Camera-type eye (tissue), 1 donor: Measurements from ENCODE around the gene FBXL5. TPM values are rescaled to one million over a fixed set of nuclear protein-coding genes. Genes with fewer than 3 reads are reported as not detected.

Source experiments
- total RNA-seq: library from RNA; depleted of rRNA; stranded (reverse); fragments of >200 nt; gene quantifications from one replicate; pipeline ENCODE4 v1.2.3, GENCODE V29; 2014

Gene FBXL5, protein sequence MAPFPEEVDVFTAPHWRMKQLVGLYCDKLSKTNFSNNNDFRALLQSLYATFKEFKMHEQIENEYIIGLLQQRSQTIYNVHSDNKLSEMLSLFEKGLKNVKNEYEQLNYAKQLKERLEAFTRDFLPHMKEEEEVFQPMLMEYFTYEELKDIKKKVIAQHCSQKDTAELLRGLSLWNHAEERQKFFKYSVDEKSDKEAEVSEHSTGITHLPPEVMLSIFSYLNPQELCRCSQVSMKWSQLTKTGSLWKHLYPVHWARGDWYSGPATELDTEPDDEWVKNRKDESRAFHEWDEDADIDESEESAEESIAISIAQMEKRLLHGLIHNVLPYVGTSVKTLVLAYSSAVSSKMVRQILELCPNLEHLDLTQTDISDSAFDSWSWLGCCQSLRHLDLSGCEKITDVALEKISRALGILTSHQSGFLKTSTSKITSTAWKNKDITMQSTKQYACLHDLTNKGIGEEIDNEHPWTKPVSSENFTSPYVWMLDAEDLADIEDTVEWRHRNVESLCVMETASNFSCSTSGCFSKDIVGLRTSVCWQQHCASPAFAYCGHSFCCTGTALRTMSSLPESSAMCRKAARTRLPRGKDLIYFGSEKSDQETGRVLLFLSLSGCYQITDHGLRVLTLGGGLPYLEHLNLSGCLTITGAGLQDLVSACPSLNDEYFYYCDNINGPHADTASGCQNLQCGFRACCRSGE
- 261 TPM for total RNA-seq

DNA sequence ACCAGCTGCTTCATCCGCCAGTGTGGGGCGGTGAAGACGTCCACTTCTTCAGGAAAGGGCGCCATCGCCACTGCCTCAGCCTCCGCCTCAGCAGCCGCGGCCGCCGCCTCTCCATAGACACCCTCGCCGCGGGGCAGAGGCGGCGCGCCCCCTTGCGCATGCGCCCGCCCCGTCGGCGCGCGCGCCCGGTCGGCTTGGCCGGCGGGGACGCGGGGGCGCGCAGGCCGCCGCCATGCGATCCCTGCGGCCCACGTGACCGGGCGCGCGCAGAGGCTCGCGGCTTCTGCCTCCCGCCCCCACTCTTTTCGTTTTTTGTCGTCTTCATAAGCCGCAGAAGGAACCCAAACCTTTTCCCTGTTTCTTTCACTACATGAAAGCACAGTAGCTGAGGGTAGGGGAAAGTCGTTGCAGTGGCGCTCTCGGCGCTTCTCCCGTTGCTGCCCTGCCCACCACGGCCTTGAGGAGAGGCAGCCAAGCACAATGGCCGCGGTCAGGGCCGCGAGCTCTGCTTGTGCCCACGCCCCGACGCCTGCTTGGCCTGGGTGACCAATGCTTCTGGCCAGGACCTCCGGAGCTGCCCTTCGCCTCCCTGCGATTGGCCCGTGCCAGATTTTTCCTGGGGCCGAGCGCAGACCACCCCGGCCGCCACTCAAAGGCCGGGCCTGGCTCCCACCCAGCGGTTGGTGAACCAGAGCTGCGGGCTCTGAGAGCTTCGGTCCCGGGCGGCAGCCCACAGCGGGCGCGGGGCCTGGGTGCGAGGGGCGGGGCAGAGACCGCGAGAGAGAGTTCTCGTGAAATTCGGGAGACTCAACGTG lies at the start of gene FBXL5:
Gene FBXL5, minus strand, starts transcription at position 135 of the 815 bp plus-strand sequence. Its CDS starts 70 bp downstream, at position 65.

DNA sequence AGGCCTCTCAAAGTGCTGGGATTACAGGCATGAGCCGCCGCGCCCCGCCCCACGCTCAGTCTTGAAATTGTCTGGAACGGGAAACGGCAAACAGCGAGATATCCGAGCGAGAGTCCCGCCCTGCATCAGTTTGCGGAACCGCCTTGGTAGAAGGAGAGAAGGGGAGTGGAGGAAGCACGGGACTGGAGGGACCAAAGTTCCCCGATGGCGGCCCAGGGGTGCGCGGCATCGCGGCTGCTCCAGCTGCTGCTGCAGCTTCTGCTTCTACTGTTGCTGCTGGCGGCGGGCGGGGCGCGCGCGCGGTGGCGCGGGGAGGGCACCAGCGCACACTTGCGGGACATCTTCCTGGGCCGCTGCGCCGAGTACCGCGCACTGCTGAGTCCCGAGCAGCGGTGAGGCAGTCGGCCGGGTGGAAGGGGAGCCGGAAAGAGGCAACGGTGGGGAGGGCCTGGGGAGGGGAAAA lies 47.8 kb upstream of the FBXL5 start, which contains the start of gene BST1:
Gene BST1, plus strand, starts transcription at position 125 of the 463 bp plus-strand sequence. Its CDS starts 80 bp downstream, at position 205.

DNA sequence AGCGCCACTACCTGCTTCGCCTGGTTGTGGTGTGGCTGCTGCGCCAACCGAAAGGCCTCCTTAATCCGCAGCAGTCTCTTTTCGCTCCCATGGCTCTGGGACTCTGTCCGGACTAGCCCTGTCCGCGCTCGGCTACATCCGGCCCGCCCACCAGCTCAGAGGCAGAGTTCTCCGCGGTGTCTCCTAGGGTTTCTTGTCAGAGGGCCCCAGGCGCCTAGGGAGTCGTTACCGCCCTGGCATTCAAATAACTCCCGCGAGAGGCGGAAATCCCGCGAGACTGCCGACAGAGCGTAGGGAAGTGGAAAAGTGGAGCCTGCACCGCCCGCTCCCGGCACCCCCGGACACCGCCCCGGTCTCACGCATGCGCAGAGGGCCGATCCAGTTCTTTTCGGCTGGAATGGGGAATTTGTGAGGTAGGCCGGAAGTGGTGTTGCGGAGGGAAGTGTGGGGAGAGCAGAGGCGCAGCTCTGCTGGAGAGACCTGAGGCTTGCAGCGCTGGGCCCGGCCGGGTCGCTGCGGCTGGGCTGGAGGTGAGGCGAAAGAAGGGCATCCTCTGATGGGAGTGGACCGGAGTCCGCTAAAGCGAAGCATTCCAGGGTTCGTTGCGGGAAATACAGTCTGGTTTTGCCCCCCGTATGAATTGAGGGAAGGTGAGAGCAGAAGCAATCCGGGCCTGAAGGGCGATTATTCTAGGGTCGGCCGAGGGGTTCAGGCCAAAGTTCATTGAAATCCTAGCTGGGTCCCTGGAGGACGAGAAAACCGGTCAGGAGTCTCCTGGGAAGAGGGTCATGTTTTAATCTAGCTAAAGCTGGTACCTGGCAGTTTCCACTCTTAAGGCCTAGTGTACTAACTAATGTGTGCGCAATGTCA lies 26.4 kb upstream of the FBXL5 start, which contains the start of gene FAM200B:
Gene FAM200B, plus strand, starts transcription at position 456 of the 870 bp plus-strand sequence. CDS start 5,151 bp downstream, outside the sequence.

Other genes starting within 250 kb of the FBXL5 start
- 14.6 TPM for gene C1QTNF7, start 227.3 kb downstream of the FBXL5 start, total RNA-seq
- 82.1 TPM for gene CC2D2A, start 185.5 kb downstream of the FBXL5 start, total RNA-seq
- gene FAM200B, start 26.5 kb upstream of the FBXL5 start, total RNA-seq = 81.3 TPM
- gene BST1, start 47.7 kb upstream of the FBXL5 start, total RNA-seq = 4.9 TPM
- 2.5 TPM for gene CD38, start 123.0 kb upstream of the FBXL5 start, total RNA-seq